HEK293T (cell line): Measurements from ENCODE around the gene ACOT7.

Source experiments
- BHLHE40 ChIP-seq: fragments of 450-650 bp; IDR thresholded peaks from 2 replicates; pipeline ENCODE4 v1.6.1; 2016; ENCODE audit warnings: mild to moderate bottlenecking, moderate library complexity, borderline replicate concordance
- SUZ12 ChIP-seq: fragments of 450-650 bp; IDR thresholded peaks from 2 replicates; pipeline ENCODE4 v1.6.1; 2016; ENCODE audit warnings: mild to moderate bottlenecking
- ZNF384 ChIP-seq: fragments of 450-650 bp; IDR thresholded peaks from 2 replicates; pipeline ENCODE4 v1.6.1; 2016

GRCh38 chr1:6302568-6302967 is 91.0 kb downstream of the ACOT7 start:
- TF ChIP-seq ZNF384 (no peak), SUZ12 (no peak), BHLHE40 (no peak)
